ENCODE data around the gene CCDC160.
"Not testable (repeated sequence)": the region's sequence is repeated elsewhere in the genome, so short reads cannot be mapped to it uniquely, and the experiment has no call there.

Gene CCDC160

DNA sequence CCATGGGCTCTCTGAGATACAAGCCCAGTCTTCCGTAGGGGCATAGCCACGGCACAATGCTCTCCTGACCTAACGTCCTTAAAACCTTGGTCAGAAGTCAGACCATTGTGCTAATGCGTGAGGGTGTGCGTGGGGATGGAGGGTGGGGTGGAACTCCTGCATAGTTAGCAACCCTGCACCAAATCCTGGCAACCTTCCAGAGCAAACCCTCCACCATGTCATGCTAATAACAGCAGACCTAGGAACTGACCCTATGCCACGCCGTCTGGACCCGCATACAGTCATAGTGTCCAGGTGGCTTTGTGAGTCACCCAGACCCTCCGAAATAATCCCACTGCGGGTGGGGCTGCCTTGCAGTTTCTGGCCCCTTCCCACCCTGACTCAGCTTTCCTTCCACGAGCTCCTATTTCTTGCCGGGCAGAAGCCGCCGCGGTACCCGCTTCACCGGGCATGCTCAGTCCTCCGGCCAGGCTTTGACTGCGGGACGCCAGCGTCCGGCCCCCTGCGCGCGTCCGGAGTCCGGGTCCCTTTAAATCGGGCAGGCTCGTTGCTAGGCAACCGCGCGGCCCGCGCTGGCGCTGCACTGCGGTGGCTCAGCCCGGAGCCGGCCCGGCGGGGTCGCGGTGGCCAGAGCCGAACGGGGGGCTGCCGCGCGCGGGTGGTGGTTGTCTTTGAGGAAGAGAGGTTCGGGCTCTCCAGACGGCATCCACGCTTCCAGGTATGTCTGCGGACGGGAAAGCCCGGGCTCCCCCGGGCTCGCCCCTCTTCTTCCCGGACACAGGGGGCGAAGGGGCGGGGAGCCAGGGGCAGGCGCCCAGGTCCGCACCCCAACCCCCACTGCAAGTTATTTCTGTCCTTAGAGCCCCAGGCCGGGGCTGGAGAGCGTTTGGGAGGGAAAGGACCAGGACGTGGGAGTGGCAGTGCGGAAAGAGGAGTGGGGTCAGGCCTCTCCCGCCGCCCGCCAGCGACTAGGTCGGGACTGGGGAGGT, at the start of gene CCDC160:
TSS of gene CCDC160 (plus strand) at position 557 of the 989 bp plus-strand sequence. CDS start 7,619 bp downstream, outside the sequence.
- no peak for DNase-seq

- no peak for DNase-seq
Observed at GRCh38 chrX:134191281-134191680, 45.7 kb upstream of the CCDC160 start.

DNA sequence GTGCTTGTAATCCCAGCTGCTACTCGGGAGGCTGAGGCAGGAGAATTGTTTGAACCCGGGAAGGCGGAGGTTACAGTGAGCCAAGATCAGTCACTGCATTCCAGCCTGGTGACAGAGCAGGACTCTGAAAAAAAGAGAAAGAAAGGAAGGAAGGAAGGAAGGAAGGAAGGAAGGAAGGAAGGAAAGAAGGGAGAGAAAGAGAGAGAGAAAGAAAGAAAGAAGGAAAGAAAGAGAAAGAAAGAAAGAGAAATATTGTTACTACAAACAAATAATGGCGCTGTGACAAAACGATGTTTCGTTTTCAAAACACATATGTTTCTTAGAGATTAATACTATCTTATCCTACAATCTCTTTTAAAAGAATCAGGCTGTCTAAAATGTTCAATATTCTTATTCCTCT, 42.1 kb upstream of the CCDC160 start:
- DNase-seq = no peak

DNA sequence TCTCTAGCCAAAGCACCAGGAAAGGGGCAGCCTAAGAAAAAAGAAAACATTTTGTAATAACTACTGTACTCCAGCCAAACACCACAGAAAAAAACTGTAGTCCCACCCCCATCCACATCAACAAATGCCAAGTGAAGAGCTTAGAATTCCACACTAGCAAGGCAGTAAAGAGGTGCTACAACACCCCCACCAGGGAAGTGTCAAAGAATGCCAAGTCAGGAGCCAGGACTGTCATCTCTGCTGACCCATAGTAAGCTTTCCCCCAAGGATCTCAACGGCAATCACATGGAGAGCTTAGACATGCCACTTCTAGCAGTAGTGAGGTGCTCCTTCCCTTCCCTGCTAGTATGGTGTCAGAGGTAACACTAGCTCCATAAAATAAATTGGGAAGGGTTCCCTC, 34.4 kb upstream of the CCDC160 start:
- no peak for DNase-seq

DNA sequence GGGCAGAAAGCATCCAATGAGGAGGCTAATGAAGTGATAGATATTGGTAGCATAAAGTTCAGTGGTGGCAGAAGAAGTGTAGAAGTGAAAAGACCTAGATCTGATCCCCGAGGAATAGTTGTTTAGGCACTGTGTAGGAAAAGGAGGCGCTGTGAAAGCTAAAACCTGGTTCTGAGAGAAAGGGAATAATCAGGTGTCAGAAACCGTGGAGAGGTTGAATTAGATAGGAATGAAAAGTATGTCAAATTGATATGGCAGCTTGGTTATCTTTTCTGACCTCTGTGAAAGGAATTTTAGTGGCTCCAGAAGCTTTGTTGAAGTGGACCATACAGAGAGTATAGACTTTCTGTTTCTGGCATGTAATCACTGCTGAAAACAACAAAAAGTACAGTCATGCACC, 30.8 kb upstream of the CCDC160 start:
- no peak for DNase-seq

- DNase-seq = no peak
Observed at GRCh38 chrX:134210465-134210864, 26.5 kb upstream of the CCDC160 start.

DNA sequence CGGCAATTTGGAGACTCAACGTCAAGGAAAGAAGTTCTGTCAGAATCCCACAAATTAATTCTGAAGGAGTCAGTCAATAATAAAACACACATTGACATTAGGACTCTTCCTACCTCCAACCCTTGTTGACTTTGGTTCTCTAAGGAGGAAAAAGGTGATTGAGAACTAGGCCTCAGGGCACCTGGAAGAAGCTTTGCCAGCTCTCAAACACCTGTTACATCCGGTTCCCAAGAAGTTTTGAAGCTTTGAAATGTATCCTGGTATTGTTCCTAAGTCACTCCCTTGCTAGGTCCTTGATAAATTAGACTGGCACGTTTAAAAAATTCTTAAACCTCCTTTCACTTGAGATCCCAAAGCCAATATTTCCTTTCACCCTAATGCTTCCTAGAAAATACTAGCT, 1.7 kb upstream of the CCDC160 start:
- no peak for DNase-seq

GRCh38 chrX:134238144-134238543, 1.2 kb downstream of the CCDC160 start:
- DNase-seq = not testable (repeated sequence)

- no peak for DNase-seq
Observed at GRCh38 chrX:134239016-134239415, 2.0 kb downstream of the CCDC160 start.

DNA sequence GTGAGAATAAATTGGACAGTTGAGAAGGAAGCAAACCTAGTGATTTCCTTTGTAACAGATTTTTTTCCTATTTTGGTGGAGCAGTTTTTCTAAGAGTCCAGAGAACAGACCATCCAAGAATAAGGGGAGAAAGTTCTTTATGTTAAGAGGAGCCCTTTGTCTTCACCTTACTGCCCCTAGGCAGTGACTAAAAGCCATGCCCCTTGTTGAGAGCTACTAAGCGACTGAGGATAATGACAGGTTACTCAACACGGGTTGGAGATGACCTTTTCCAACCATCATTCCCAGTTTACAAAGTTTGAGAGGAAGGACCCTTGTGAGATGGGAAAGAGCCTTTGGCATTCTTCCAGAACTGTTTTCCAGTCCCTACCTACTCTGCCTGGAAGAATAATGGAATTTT, 3.2 kb downstream of the CCDC160 start:
- no peak for DNase-seq

GRCh38 chrX:134241960-134242619, 5.1 kb downstream of the CCDC160 start:
- no peak for DNase-seq

DNA sequence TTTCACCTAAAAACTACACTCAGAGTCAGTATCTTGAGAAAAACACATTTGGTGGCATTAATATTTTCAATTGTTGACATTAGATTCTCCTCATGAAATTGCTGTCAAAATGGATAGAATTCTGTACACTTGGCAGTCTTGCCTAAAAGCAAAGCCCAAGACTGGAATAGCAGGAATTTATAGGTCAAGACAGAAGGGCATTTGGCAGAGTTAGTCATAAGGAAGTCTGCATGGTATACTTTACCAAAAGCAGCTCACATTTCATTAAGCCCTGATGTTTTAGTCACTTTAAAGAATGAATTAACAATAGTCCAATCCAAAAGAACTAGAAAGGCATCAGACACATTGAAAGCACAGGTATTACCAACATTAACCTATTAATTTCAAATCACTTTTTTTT, 7.1 kb downstream of the CCDC160 start:
- DNase-seq = no peak

GRCh38 chrX:134246282-134246681, 9.3 kb downstream of the CCDC160 start:
- no peak for DNase-seq

DNA sequence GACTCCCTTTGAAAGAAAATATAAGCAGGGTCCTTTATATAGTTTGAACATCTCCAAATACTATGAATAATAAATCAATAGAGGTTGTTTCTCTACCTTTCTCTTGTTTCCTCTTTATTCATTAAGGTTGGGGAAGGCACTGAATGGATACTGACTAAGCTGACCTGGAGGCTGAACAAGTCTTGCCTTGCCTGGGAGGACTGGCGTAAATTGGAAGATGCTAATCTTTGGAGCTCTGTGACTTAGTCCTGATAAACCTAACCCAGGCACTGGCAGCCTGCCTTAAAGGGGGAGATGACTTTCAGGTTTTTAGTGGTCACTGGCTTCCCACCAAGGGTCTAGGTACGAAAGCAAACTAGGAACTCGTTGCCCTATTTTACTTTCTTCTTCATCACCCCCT, 10.5 kb downstream of the CCDC160 start:
- no peak for DNase-seq

GRCh38 chrX:134249241-134249640, 12.3 kb downstream of the CCDC160 start:
- no peak for DNase-seq

DNA sequence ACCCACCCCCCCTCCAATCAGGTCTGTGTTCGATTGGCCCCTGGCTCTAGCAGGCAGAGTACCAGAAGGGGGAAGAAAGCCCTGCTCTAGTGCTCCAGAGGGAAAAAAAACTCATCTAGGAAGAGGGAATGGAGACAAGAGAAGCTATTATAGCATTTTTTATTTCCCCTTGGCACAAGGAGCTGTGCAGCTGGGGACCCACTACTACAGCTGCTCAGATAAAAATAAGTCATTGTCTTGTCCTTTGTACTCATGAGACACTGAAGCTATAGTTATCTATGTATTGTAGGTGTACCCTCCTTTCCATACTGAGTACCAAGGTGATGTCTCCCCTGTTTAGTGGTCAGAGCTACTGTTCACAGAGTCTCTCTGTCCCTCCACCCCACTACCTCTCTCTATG, 14.3 kb downstream of the CCDC160 start:
- DNase-seq = no peak

GRCh38 chrX:134254511-134254910, 17.5 kb downstream of the CCDC160 start:
- no peak for DNase-seq

GRCh38 chrX:134255555-134255954, 18.6 kb downstream of the CCDC160 start:
- no peak for DNase-seq

DNA sequence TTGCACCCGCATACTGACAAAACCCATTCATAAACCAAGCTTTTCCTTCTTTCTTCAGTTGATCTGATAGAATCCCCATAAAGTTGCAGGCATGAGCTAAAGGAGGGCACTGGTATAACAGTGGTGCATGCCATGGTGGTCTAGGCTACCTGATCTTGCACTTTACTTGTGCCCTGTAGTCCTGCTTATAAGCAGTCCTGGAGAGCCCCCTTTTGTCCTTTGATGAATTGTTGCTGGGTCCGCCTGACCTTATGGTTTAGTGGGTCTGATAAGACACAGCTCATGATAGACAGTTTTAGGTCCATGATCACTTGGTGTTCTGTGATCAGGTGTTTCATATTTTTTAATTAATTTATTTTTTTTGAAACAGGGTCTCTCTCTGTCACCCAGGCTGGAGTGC, 19.7 kb downstream of the CCDC160 start:
- DNase-seq = no peak

GRCh38 chrX:134258202-134258601, 21.2 kb downstream of the CCDC160 start:
- no peak for DNase-seq

DNA sequence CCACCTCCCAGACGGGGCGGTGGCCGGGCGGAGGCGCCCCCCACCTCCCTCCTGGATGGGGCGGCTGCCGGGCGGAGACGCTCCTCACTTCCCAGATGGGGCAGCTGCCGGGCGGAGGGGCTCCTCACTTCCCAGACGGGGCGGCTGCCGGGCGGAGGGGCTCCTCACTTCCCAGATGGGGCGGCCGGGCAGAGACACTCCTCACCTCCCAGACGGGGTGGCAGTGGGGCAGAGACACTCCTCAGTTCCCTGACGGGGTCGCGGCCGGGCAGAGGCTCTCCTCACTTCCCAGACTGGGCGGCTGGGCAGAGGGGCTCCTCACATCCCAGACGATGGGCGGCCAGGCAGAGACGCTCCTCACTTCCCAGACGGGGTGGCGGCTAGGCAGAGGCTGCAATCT, 49.0 kb downstream of the CCDC160 start:
- DNase-seq = not testable (repeated sequence)

- no peak for DNase-seq
Observed at GRCh38 chrX:134287346-134287745, 50.4 kb downstream of the CCDC160 start.

DNA sequence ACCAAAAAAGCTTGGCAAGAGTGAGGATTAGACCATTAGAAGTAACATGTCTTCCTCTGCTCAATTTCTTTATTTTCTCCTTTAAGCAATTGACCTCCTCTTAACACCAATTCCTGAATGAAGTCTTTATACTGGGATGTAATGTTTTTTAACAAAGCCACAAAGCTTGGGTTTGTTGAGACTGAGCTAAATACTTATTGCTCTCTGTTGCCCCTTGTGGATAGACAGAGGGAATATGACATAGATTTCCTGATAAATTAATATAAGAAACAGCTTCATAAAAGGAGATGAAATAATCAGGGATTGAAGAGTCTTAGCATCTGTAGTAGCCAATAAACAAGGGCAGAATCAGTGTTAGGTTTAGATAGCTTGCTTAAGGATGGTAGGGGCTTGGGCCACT, 57.6 kb downstream of the CCDC160 start:
- no peak for DNase-seq
